Measurements from ENCODE around the gene SNAI1. TPM values are rescaled to one million over a fixed set of nuclear protein-coding genes. Genes with fewer than 3 reads are reported as not detected.

The SNAI1 gene
- total and polyA plus RNA-seq, 2 donors (not counting 3 experiments of a cell fraction or from before 2014, with no cell fraction given) = 10.8 to 13.4 TPM

DNA sequence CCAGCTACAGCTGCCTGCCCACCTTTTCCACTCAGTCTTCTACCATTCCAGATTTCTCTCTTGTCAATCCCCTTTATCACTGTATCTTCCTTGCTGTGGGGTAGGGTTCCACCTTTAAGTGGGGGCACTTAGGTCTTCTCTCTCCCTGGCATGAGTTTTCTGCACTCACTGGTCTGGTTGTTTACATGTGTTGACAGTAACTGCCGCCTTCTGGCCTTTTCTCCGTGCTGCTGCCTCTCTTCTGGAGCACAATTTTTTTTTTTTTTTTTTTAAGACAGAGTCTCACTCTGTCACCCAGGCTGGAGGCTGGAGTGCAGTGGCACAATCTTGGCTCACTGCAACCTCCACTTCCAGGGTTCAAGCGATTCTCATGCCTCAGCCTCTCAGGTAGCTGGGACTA is 34.6 kb upstream of the SNAI1 start:
- Histone ChIP-seq H2AFZ (ENCODE audit: low read depth, low read length) (no peak overlapping the region), H3K9me3 (replicated peaks; ENCODE audit: control insufficient read depth, insufficient read depth, low read length) (no peaks in the 10 kb centered on the region), H3K36me3 (ENCODE audit: control insufficient read depth in 2 of 2, extremely low read depth in 1 of 2, insufficient read depth in 2 of 2, low read length in 2 of 2) (peaks cover 21 to 35% of the 10 kb centered on the region in 2 experiments), H3K79me2 (ENCODE audit: control insufficient read depth, insufficient read depth, low read length) (peaks cover 10% of the 10 kb centered on the region), H3K4me1 (ENCODE audit: control insufficient read depth, extremely low read depth, insufficient read depth, low read length) (peaks cover 10% of the 10 kb centered on the region), H3K9me1 (replicated peaks; ENCODE audit: control insufficient read depth, extremely low read depth, insufficient read depth, low read length) (no peaks in the 10 kb centered on the region), H3K27me3 (ENCODE audit: control insufficient read depth in 2 of 2, insufficient read depth in 2 of 2, low read length in 2 of 2) (no peaks in the 10 kb centered on the region), H3K9ac (replicated peaks; ENCODE audit: extremely low read depth, insufficient read depth, low read length) (no peak overlapping the region), H3K4me2 (ENCODE audit: insufficient read depth, low read length) (no peak overlapping the region), H3K4me3 (replicated peaks in 1 of 3; ENCODE audit: insufficient read depth in 1 of 3, low read depth in 1 of 3, low read length in 3 of 3) (no peak overlapping the region), H3K27ac (ENCODE audit: insufficient read depth, low read depth, low read length) (no peak overlapping the region), H4K20me1 (replicated peaks; ENCODE audit: control insufficient read depth, extremely low read depth, insufficient read depth, low read length) (no peaks in the 10 kb centered on the region)
- DNase-seq (ENCODE audit: low read depth, low spot score) = no peak
- POLR2A ChIA-PET = no interaction called here
- TF ChIP-seq EZH2 (IDR thresholded peaks at IDR 0.05; ENCODE audit: borderline replicate concordance, low read depth, low read length, severe bottlenecking) = no peak
- TF ChIP-seq POLR2A (IDR thresholded peaks at IDR 0.05; ENCODE audit: low read depth, low read length) = no peak
- TF ChIP-seq, protein P1, sequence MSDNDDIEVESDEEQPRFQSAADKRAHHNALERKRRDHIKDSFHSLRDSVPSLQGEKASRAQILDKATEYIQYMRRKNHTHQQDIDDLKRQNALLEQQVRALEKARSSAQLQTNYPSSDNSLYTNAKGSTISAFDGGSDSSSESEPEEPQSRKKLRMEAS (IDR thresholded peaks at IDR 0.05; ENCODE audit: insufficient read depth, insufficient read length) = no peak
- TF ChIP-seq JUN (IDR thresholded peaks at IDR 0.05; ENCODE audit: borderline replicate concordance, insufficient read depth, insufficient read length, low read depth) = no peak
- TF ChIP-seq POLR2AphosphoS5 (IDR thresholded peaks at IDR 0.05; ENCODE audit: insufficient read depth, low read depth, low read length) = no peak
- TF ChIP-seq, protein P2, sequence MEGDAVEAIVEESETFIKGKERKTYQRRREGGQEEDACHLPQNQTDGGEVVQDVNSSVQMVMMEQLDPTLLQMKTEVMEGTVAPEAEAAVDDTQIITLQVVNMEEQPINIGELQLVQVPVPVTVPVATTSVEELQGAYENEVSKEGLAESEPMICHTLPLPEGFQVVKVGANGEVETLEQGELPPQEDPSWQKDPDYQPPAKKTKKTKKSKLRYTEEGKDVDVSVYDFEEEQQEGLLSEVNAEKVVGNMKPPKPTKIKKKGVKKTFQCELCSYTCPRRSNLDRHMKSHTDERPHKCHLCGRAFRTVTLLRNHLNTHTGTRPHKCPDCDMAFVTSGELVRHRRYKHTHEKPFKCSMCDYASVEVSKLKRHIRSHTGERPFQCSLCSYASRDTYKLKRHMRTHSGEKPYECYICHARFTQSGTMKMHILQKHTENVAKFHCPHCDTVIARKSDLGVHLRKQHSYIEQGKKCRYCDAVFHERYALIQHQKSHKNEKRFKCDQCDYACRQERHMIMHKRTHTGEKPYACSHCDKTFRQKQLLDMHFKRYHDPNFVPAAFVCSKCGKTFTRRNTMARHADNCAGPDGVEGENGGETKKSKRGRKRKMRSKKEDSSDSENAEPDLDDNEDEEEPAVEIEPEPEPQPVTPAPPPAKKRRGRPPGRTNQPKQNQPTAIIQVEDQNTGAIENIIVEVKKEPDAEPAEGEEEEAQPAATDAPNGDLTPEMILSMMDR (IDR thresholded peaks at IDR 0.05; ENCODE audit: extremely low read depth in 1 of 2, insufficient read depth in 1 of 2, low read depth in 1 of 2, low read length in 2 of 2) = no peak
- no peak for FAIRE-seq
- intact Hi-C loops (cut with micrococcal nuclease) (no loop called here), dilution Hi-C loops (cut with MboI; ENCODE audit: extremely low pct_ligation_motif_present, low sequenced_read_pairs) (no loop called here)
- CTCF ChIA-PET = interaction anchor here (1.9 kb wide), 1 partner anchor 31 kb away, joined by 7 read pairs; no protein-coding TSS in a partner anchor
- no TSS peak for BruUV-seq (replicated peaks)
